Measurements from ENCODE around the gene PRAME.

Gene PRAME

GRCh38 chr22:22550789-22551434 lies 8.2 kb downstream of the PRAME start:
- no peak overlapping the region for H3K4me3 ChIP-seq (ENCODE audit: control insufficient read depth in 1 of 7, extremely low read depth in 1 of 7, insufficient read depth in 4 of 7, low read depth in 2 of 7, low read length in 6 of 7)
- ChIA-PET CTCF (interaction anchor here (0.7 to 2.3 kb wide), 6 partner anchors 47 to 129 kb away, joined by 3 to 12 read pairs (median 3); no protein-coding TSS in a partner anchor), POLR2A (interaction anchor here (0.6 kb wide), 1 partner anchor 76 kb away, joined by 3 read pairs; no protein-coding TSS in a partner anchor)
- whole genome bisulfite sequencing (ENCODE audit: insufficient coverage) = 95% methylated on average over 6 of the region's 8 CpGs
- no peaks in the 10 kb centered on the region for H3K27me3 ChIP-seq (replicated peaks in 2 of 5; ENCODE audit: control insufficient read depth in 4 of 5, insufficient read depth in 5 of 5, low read length in 4 of 5)
- H3K4me1 ChIP-seq (ENCODE audit: control extremely low read depth in 1 of 4, control insufficient read depth in 4 of 4, insufficient read depth in 4 of 4, low read length in 3 of 4) = peaks cover 0 to 22% (median 21%) of the 10 kb centered on the region in 4 experiments
- no peak for DNase-seq
- H3K36me3 ChIP-seq (ENCODE audit: control insufficient read depth in 4 of 4, insufficient read depth in 4 of 4, low read length in 3 of 4) = no peaks in the 10 kb centered on the region
- H3K9me3 ChIP-seq (ENCODE audit: control extremely low read depth in 1 of 5, control insufficient read depth in 4 of 5, insufficient read depth in 2 of 5, low read depth in 1 of 5, low read length in 4 of 5) = no peaks in the 10 kb centered on the region
- no peak overlapping the region for H3K27ac ChIP-seq (ENCODE audit: insufficient read depth in 1 of 2, low read depth in 1 of 2, low read length in 2 of 2, poor library complexity in 1 of 2, severe bottlenecking in 2 of 2)

DNA sequence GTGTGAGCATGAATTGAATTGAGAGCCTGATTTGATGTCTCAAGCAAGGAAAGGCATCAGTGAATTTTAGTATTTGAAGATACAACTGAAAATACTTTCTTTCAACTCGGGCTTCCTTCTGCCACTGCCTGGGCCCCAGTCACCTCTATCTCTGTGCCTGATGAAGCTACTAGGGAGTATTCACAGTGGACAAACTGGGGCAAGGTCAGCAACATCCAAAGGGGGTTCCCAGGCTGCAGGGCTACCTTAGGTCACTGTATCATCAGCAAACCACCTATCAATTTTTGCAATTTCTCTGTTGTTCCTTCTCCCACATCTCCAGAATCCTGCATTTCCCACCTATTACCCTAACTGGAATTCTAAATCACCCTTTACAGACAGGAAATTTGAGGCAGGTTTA lies 10.2 kb downstream of the PRAME start:
- ChIA-PET CTCF (interaction anchor here (0.6 to 1.5 kb wide), 3 partner anchors 10 to 116 kb away, joined by 3 to 4 read pairs (median 4); no protein-coding TSS in a partner anchor), POLR2A (no interaction called here)
- no peaks in the 10 kb centered on the region for H3K36me3 ChIP-seq (ENCODE audit: control insufficient read depth in 4 of 4, insufficient read depth in 4 of 4, low read length in 3 of 4)
- 100% methylated on average over 1 of the region's 1 CpG for WGBS (ENCODE audit: insufficient coverage)
- H3K4me3 ChIP-seq (ENCODE audit: control insufficient read depth in 1 of 7, extremely low read depth in 1 of 7, insufficient read depth in 4 of 7, low read depth in 2 of 7, low read length in 6 of 7) = no peak overlapping the region
- peaks cover 0 to 24% (median 22%) of the 10 kb centered on the region in 4 experiments for H3K4me1 ChIP-seq (ENCODE audit: control extremely low read depth in 1 of 4, control insufficient read depth in 4 of 4, insufficient read depth in 4 of 4, low read length in 3 of 4)
- H3K9me3 ChIP-seq (ENCODE audit: control extremely low read depth in 1 of 5, control insufficient read depth in 4 of 5, insufficient read depth in 2 of 5, low read depth in 1 of 5, low read length in 4 of 5) = no peaks in the 10 kb centered on the region
- DNase-seq = no peak
- no peaks in the 10 kb centered on the region for H3K27me3 ChIP-seq (replicated peaks in 2 of 5; ENCODE audit: control insufficient read depth in 4 of 5, insufficient read depth in 5 of 5, low read length in 4 of 5)
- H3K27ac ChIP-seq (ENCODE audit: insufficient read depth in 1 of 2, low read depth in 1 of 2, low read length in 2 of 2, poor library complexity in 1 of 2, severe bottlenecking in 2 of 2) = no peak overlapping the region

- H3K9me3 ChIP-seq (ENCODE audit: control extremely low read depth in 1 of 5, control insufficient read depth in 4 of 5, insufficient read depth in 2 of 5, low read depth in 1 of 5, low read length in 4 of 5) = no peaks in the 10 kb centered on the region
- no peaks in the 10 kb centered on the region for H3K27me3 ChIP-seq (replicated peaks in 2 of 5; ENCODE audit: control insufficient read depth in 4 of 5, insufficient read depth in 5 of 5, low read length in 4 of 5)
- H3K27ac ChIP-seq (ENCODE audit: insufficient read depth in 1 of 2, low read depth in 1 of 2, low read length in 2 of 2, poor library complexity in 1 of 2, severe bottlenecking in 2 of 2) = no peak overlapping the region
- 87% methylated on average over 9 of the region's 9 CpGs for WGBS (ENCODE audit: insufficient coverage)
- peaks cover 0 to 24% (median 22%) of the 10 kb centered on the region in 4 experiments for H3K4me1 ChIP-seq (ENCODE audit: control extremely low read depth in 1 of 4, control insufficient read depth in 4 of 4, insufficient read depth in 4 of 4, low read length in 3 of 4)
- no peak for DNase-seq
- CTCF ChIA-PET = interaction anchor here (0.9 to 1.5 kb wide), 2 partner anchors 9 to 13 kb away, joined by 3 to 4 read pairs; no protein-coding TSS in a partner anchor
- H3K36me3 ChIP-seq (ENCODE audit: control insufficient read depth in 4 of 4, insufficient read depth in 4 of 4, low read length in 3 of 4) = no peaks in the 10 kb centered on the region
- no peak overlapping the region for H3K4me3 ChIP-seq (ENCODE audit: control insufficient read depth in 1 of 7, extremely low read depth in 1 of 7, insufficient read depth in 4 of 7, low read depth in 2 of 7, low read length in 6 of 7)
- POLR2A ChIA-PET = no interaction called here
Measured at GRCh38 chr22:22548317-22548716, 10.7 kb downstream of the PRAME start.

- H3K4me1 ChIP-seq (ENCODE audit: control extremely low read depth in 1 of 4, control insufficient read depth in 4 of 4, insufficient read depth in 4 of 4, low read length in 3 of 4) = peaks cover 0 to 24% (median 22%) of the 10 kb centered on the region in 4 experiments
- WGBS (ENCODE audit: insufficient coverage) = 33% methylated on average over 3 of the region's 3 CpGs
- no peaks in the 10 kb centered on the region for H3K9me3 ChIP-seq (ENCODE audit: control extremely low read depth in 1 of 5, control insufficient read depth in 4 of 5, insufficient read depth in 2 of 5, low read depth in 1 of 5, low read length in 4 of 5)
- H3K36me3 ChIP-seq (ENCODE audit: control insufficient read depth in 4 of 4, insufficient read depth in 4 of 4, low read length in 3 of 4) = no peaks in the 10 kb centered on the region
- H3K4me3 ChIP-seq (ENCODE audit: control insufficient read depth in 1 of 7, extremely low read depth in 1 of 7, insufficient read depth in 4 of 7, low read depth in 2 of 7, low read length in 6 of 7) = no peak overlapping the region
- H3K27ac ChIP-seq (ENCODE audit: insufficient read depth in 1 of 2, low read depth in 1 of 2, low read length in 2 of 2, poor library complexity in 1 of 2, severe bottlenecking in 2 of 2) = peak overlapping the region in 1 of 2 experiments; percentile 50
- ChIA-PET CTCF (interaction anchor here (0.9 kb wide), 1 partner anchor 12 kb away, joined by 3 read pairs; no protein-coding TSS in a partner anchor), POLR2A (no interaction called here)
- peak; percentile 16 to 68 (median 52) for DNase-seq
- H3K27me3 ChIP-seq (replicated peaks in 2 of 5; ENCODE audit: control insufficient read depth in 4 of 5, insufficient read depth in 5 of 5, low read length in 4 of 5) = no peaks in the 10 kb centered on the region
Measured at GRCh38 chr22:22547692-22548300, 11.3 kb downstream of the PRAME start.

DNA sequence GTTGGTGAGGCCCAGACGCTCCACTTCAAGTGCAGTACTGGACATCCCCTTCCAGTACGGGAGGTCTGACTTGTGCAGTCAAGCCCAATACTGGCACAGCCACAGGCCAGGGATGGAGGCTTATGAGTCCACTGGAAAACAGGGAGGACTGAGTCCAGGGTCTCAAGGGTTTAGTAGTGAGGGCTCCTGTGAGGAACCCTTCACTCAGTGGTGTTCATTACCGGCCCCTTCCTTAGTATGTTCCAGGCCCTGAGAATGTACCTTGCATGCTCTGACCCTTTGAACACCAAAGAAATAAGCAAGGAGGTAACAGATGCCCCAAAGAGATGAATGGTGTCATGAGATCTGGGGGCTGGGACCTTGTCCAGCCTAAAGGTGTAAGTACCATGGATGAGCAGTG lies 11.8 kb downstream of the PRAME start:
- CTCF ChIA-PET = interaction anchor here (2.5 kb wide), 1 partner anchor 12 kb away, joined by 10 read pairs; the partner anchor contains the start of gene PRAME
- H3K36me3 ChIP-seq (ENCODE audit: control insufficient read depth in 4 of 4, insufficient read depth in 4 of 4, low read length in 3 of 4) = no peaks in the 10 kb centered on the region
- H3K9me3 ChIP-seq (ENCODE audit: control extremely low read depth in 1 of 5, control insufficient read depth in 4 of 5, insufficient read depth in 2 of 5, low read depth in 1 of 5, low read length in 4 of 5) = no peaks in the 10 kb centered on the region
- H3K4me1 ChIP-seq (ENCODE audit: control extremely low read depth in 1 of 4, control insufficient read depth in 4 of 4, insufficient read depth in 4 of 4, low read length in 3 of 4) = peaks cover 0 to 24% (median 22%) of the 10 kb centered on the region in 4 experiments
- no peak for DNase-seq
- POLR2A ChIA-PET = no interaction called here
- H3K27me3 ChIP-seq (replicated peaks in 2 of 5; ENCODE audit: control insufficient read depth in 4 of 5, insufficient read depth in 5 of 5, low read length in 4 of 5) = no peaks in the 10 kb centered on the region
- 80% methylated on average over 1 of the region's 3 CpGs for WGBS (ENCODE audit: insufficient coverage)
- H3K4me3 ChIP-seq (ENCODE audit: control insufficient read depth in 1 of 7, extremely low read depth in 1 of 7, insufficient read depth in 4 of 7, low read depth in 2 of 7, low read length in 6 of 7) = no peak overlapping the region
- H3K27ac ChIP-seq (ENCODE audit: insufficient read depth in 1 of 2, low read depth in 1 of 2, low read length in 2 of 2, poor library complexity in 1 of 2, severe bottlenecking in 2 of 2) = peak overlapping the region in 1 of 2 experiments; percentile 50

DNA sequence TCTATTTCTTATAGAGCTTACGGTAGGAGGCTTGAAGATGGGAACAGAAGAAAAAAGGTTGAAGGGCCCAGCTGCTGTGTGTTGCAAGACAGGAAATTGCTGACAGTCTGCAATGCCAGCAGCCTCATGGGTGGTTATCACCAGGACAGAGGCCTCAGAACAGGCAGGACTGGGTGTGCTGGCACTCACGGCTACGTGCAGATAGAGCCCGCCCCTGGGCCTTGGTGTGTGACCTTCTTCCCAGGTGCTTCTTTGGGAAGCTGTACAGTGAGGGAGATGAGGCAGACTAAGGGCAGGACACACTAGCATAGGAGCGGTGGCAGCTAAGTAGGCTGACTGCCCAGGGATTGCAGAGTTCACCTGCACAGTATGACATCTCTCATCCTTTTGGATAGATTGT lies 12.6 kb downstream of the PRAME start:
- DNase-seq = peak; percentile 38 to 82 (median 77)
- ChIA-PET POLR2A (no interaction called here), CTCF (interaction anchor here (0.8 to 2.5 kb wide), 2 partner anchors 13 to 15 kb away, joined by 3 to 10 read pairs; partner anchors contain the start of gene PRAME)
- Histone ChIP-seq H3K9me3 (ENCODE audit: control extremely low read depth in 1 of 5, control insufficient read depth in 4 of 5, insufficient read depth in 2 of 5, low read depth in 1 of 5, low read length in 4 of 5) (no peaks in the 10 kb centered on the region), H3K4me3 (ENCODE audit: control insufficient read depth in 1 of 7, extremely low read depth in 1 of 7, insufficient read depth in 4 of 7, low read depth in 2 of 7, low read length in 6 of 7) (no peak overlapping the region), H3K36me3 (ENCODE audit: control insufficient read depth in 4 of 4, insufficient read depth in 4 of 4, low read length in 3 of 4) (no peaks in the 10 kb centered on the region), H3K27ac (ENCODE audit: insufficient read depth in 1 of 2, low read depth in 1 of 2, low read length in 2 of 2, poor library complexity in 1 of 2, severe bottlenecking in 2 of 2) (no peak overlapping the region), H3K4me1 (ENCODE audit: control extremely low read depth in 1 of 4, control insufficient read depth in 4 of 4, insufficient read depth in 4 of 4, low read length in 3 of 4) (peaks cover 0 to 24% (median 22%) of the 10 kb centered on the region in 4 experiments), H3K27me3 (replicated peaks in 2 of 5; ENCODE audit: control insufficient read depth in 4 of 5, insufficient read depth in 5 of 5, low read length in 4 of 5) (no peaks in the 10 kb centered on the region)
- whole genome bisulfite sequencing (ENCODE audit: insufficient coverage) = 21% methylated on average over 4 of the region's 5 CpGs

DNA sequence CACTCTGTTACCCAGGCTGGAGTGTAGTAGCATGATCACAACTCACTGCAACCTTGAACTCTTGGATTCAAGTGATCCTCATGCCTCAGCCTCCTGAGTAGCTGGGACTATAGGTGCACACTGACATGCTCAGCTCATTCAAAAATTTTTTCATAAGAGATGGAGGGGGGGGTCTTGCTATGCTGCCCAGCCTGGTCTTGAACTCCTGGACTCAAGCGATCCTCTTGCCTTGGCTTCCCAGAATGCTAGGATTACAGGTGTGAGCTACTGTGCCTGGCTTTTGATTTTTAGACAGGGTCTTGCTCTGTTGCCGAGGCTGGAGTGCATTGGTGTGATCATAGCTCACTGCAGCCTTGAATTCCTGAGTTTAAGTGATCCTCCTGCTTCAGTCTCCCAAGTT lies 14.0 kb downstream of the PRAME start:
- H3K36me3 ChIP-seq (ENCODE audit: control insufficient read depth in 4 of 4, insufficient read depth in 4 of 4, low read length in 3 of 4) = no peaks in the 10 kb centered on the region
- CTCF ChIA-PET = interaction anchor here (0.6 to 2.5 kb wide), 4 partner anchors 9 to 56 kb away, joined by 3 to 10 read pairs (median 5); partner anchors contain the start of gene PRAME
- H3K27me3 ChIP-seq (replicated peaks in 2 of 5; ENCODE audit: control insufficient read depth in 4 of 5, insufficient read depth in 5 of 5, low read length in 4 of 5) = no peaks in the 10 kb centered on the region
- no peak for DNase-seq
- WGBS (ENCODE audit: insufficient coverage) = 94% methylated on average over 2 of the region's 2 CpGs
- peaks cover 0 to 24% (median 22%) of the 10 kb centered on the region in 4 experiments for H3K4me1 ChIP-seq (ENCODE audit: control extremely low read depth in 1 of 4, control insufficient read depth in 4 of 4, insufficient read depth in 4 of 4, low read length in 3 of 4)
- H3K27ac ChIP-seq (ENCODE audit: insufficient read depth in 1 of 2, low read depth in 1 of 2, low read length in 2 of 2, poor library complexity in 1 of 2, severe bottlenecking in 2 of 2) = no peak overlapping the region
- H3K4me3 ChIP-seq (ENCODE audit: control insufficient read depth in 1 of 7, extremely low read depth in 1 of 7, insufficient read depth in 4 of 7, low read depth in 2 of 7, low read length in 6 of 7) = no peak overlapping the region
- no peaks in the 10 kb centered on the region for H3K9me3 ChIP-seq (ENCODE audit: control extremely low read depth in 1 of 5, control insufficient read depth in 4 of 5, insufficient read depth in 2 of 5, low read depth in 1 of 5, low read length in 4 of 5)
- POLR2A ChIA-PET = no interaction called here
